Esophagus muscularis mucosa (tissue), 4 donors: ENCODE measurements around the gene SPIRE2. TPM values are rescaled to one million over a fixed set of nuclear protein-coding genes. Genes with fewer than 3 reads are reported as not detected.

Source experiments
- DNase-seq: peaks from one replicate; pipeline ENCODE4 v3.0.0-alpha.2; 2017; ENCODE audit errors: extremely low spot score
- H3K27ac ChIP-seq, 4 donors: fragments of 200-600 bp; sonication (generic); replicated peaks in 1 of 4; 1 replicate in 3 of 4; 2 replicates in 1 of 4; pipeline ENCODE4 v1.5.1; 2016 to 2019; ENCODE audit warnings: mild to moderate bottlenecking in 1 of 4
- H3K27me3 ChIP-seq, 4 donors: fragments of 200-600 bp; sonication (generic); one replicate each; pipeline versions ENCODE4 v1.5.1 to v1.6.0; 2016 to 2019
- H3K36me3 ChIP-seq, 4 donors: fragments of 200-600 bp; sonication (generic); one replicate each; pipeline ENCODE4 v1.5.1; 2016 to 2019
- H3K4me1 ChIP-seq, 4 donors: fragments of 200-600 bp; sonication (generic); one replicate each; pipeline ENCODE4 v1.5.1; 2016 to 2019
- H3K4me3 ChIP-seq, 4 donors: fragments of 200-600 bp; sonication (generic); 1 replicate in 2 of 4; 2 replicates in 2 of 4; pipeline ENCODE4 v1.5.1; 2016 to 2019; ENCODE audit warnings: mild to moderate bottlenecking in 4 of 4, moderate library complexity in 1 of 4
- H3K9me3 ChIP-seq, 4 donors: fragments of 200-600 bp; sonication (generic); 1 replicate in 3 of 4; 2 replicates in 1 of 4; pipeline ENCODE4 v1.5.1; 2016 to 2019
- CTCF ChIP-seq, 3 experiments: fragments of 200-600 bp in 2 of 3; fragments of 450-650 bp in 1 of 3; sonication (generic) in 2 of 3; IDR thresholded peaks; one replicate each; pipeline ENCODE4 v1.5.1; 2017 to 2019; ENCODE audit warnings: antibody characterized with exemption in 3 of 3, mild to moderate bottlenecking in 2 of 3, moderate library complexity in 1 of 3
- EP300 ChIP-seq: sonication (generic); formaldehyde crosslinking; IDR thresholded peaks from one replicate; pipeline ENCODE4 v1.6.1; 2017; ENCODE audit warnings: antibody characterized with exemption
- POLR2A ChIP-seq: fragments of 450-650 bp; IDR thresholded peaks from one replicate; pipeline ENCODE4 v1.6.1; 2017; ENCODE audit warnings: antibody characterized with exemption, moderate library complexity, mild to moderate bottlenecking, low read depth
- POLR2AphosphoS5 ChIP-seq, 2 donors: sonication (generic); formaldehyde crosslinking; IDR thresholded peaks; one replicate each; pipeline ENCODE4 v1.6.1; 2017; ENCODE audit warnings: antibody characterized with exemption in 2 of 2
- WGBS: methylation state at CpG from one replicate; pipeline ENCODE4 v1.1.5; 2018; 5-methylcytosine and 5-hydroxymethylcytosine counted together
- intact Hi-C: fragments of 100-400 bp; cut with DNase I; formaldehyde crosslinking; loops from one replicate; pipeline ENCODE4 v1.15.1; 2023
- total RNA-seq, 4 donors: library from RNA; depleted of rRNA; stranded (reverse); fragments of >200 nt; gene quantifications; one replicate each; pipeline versions ENCODE4 v1.1.0 to v1.2.1, GENCODE V29; 2016

The SPIRE2 gene
- total RNA-seq, 4 donors from 2014 or later: 1.8 to 7.2 (median 4.2) TPM

DNA sequence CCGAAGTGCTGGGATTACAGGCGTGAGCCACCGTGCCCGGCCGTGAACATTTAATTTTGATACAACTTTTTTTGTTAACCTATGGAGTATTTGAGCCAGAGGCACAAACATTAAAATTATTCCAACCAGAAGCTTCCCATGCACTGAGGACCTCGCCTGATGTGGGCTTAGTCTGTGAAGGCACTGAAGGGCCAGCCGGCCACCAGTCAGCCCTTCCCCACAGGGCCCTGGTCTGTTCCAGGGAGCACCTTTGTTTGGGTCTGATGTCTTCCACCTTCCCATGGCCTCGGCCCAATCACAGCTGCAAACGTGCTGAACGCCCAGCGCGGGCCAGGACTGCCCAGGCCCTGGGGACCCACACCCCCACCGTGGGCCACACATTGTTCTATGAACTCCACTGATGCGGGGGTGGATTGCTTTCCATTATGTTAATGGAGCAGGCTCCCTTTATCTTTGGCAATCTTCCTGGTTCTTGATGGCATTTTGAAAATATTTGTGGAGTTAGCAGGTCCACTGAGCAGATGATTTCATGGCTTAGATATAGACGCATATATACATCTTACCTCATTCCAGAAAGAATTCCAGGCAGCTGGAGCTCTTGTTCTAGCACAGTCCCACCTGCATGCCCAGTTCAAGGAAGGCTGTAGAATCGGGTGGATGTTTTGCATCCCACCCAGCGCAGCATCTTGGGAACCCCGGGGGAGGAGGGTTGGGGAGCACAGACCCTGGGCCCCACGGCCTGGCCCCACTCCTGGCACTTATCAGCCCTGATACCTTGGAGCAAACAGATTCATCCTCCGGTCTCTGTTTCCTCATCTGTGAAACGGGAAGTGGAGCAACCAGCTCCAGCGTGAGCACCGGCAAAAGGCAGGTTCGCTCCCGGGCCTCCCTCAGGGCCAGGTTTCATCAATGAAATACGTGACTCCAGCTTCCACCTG lies 14.5 kb downstream of the SPIRE2 start:
- WGBS: 76% methylated on average over 22 of the region's 26 CpGs
- Histone ChIP-seq H3K4me3 (no peak overlapping the region), H3K4me1 (peaks cover 0 to under 1% (median 0%) of the 10 kb centered on the region in 4 donors), H3K27ac (no peak overlapping the region), H3K27me3 (no peaks in the 10 kb centered on the region), H3K36me3 (no peaks in the 10 kb centered on the region), H3K9me3 (no peaks in the 10 kb centered on the region)
- intact Hi-C loops: no loop called here
- TF ChIP-seq EP300: no peak
- TF ChIP-seq POLR2A: no peak
- TF ChIP-seq POLR2AphosphoS5 (IDR thresholded peaks at IDR 0.05): no peak
- no peak for TF ChIP-seq CTCF (IDR thresholded peaks at IDR 0.05)
- DNase-seq: no peak

DNA sequence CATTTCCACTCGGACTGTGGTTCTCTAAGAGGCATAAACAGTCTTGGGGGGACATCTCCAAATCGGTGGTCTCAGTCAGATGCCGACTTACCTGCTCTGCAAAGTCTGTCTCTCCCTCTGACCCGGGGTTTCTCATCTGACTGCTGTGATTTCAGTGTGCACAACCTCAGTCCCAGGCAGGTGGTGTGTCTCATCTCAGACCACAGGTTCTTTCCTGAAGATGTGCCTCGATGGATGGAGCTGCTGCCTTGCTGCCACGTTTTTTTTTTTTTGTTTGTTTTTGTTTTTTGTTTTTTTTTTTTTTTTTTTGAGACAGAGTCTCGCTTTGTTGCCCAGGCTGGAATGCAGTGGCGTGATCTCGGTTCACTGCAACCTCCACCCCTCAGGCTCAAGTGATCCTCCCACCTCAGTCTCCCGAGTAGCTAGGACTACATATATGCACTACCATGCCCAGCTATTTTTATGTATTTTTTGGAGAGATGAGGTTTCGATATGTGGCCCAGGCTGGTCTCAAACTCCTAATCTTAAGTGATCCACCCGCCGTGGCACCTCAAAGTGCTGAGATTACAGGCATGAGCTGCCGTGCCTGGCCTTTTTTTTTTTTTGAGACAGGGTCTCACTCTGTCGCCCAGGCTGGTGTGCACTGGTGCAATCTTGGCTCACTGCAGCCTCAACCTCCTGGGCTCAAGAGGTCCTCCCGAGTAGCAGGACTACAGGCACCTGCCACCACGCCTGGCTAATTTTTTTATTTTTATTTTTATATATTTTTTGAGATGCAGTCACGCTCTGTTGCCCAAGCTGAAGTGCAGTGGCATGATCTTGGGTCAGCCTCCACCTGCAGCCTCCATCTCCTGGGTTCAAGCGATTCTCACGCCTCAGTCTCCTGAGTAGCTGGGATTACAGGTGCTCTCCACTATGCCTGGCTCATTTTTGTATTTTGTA lies 15.4 kb downstream of the SPIRE2 start:
- 85% methylated on average over 16 of the region's 20 CpGs for WGBS
- intact Hi-C loops: no loop called here
- no peak overlapping the region for H3K4me3 ChIP-seq
- TF ChIP-seq CTCF (IDR thresholded peaks at IDR 0.05) (no peak), POLR2A (no peak), EP300 (no peak), POLR2AphosphoS5 (IDR thresholded peaks at IDR 0.05) (no peak)
- no peaks in the 10 kb centered on the region for H3K27me3 ChIP-seq
- no peak for DNase-seq
- H3K9me3 ChIP-seq: no peaks in the 10 kb centered on the region
- peaks cover 0 to 5% (median 0%) of the 10 kb centered on the region in 4 donors for H3K4me1 ChIP-seq
- H3K36me3 ChIP-seq: no peaks in the 10 kb centered on the region
- H3K27ac ChIP-seq: no peak overlapping the region

DNA sequence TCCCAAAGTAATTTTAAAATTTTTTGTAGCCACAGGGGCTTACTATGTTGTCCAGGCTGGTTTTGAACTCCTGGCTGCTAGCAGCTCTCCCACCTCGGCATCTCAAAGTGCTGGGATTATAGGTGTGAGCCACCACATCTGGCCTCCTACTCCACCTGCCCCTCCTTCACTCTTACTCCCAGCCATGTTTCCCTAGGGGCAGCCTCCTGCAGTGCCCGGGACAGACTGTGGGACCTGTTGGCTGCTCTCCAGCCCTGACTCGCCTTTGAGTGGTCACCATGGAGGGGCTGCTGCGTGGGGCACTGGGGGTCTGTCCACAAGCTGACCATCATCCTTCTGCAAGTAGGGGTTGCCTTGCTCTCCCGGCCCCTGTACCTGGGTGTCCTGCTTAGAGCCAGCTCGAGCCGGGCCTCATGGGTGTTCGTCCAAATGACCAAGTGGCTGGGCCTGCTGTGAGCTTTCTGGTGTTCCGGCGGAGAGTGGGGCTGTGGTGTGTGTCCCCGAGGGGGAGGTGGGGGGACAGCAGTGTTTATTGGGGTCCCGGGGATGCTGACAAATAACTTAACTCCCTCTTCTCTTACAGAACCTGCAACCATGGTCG lies 16.6 kb downstream of the SPIRE2 start:
- Histone ChIP-seq H3K4me3 (no peak overlapping the region), H3K27me3 (no peaks in the 10 kb centered on the region), H3K36me3 (no peaks in the 10 kb centered on the region), H3K27ac (no peak overlapping the region), H3K4me1 (peaks cover 0 to 5% (median 0%) of the 10 kb centered on the region in 4 donors), H3K9me3 (no peaks in the 10 kb centered on the region)
- no peak for DNase-seq
- TF ChIP-seq POLR2AphosphoS5 (IDR thresholded peaks at IDR 0.05) (no peak), CTCF (IDR thresholded peaks at IDR 0.05) (no peak), EP300 (no peak), POLR2A (no peak)
- intact Hi-C loops: no loop called here
- 91% methylated on average over 5 of the region's 13 CpGs for WGBS

DNA sequence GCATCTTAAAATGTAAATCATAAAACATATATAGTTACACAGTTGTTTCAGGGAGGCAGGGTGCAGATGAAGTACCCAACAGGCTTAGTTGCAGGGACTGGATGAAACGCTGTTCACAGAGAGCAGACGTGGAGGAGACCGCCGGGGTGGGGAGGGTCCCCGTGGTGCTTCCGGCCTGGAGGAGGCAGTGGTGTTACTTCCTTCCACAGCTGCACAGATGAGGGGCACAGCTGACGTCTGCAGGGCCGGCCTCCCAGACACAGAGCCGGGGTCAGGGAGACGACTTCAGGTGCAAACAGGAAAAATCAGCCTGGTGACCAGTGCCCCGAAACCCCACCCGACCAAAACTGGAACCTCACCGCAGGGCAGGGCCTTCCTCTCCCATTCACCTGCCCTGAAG lies 17.1 kb downstream of the SPIRE2 start:
- 56% methylated on average over 13 of the region's 13 CpGs for WGBS
- H3K36me3 ChIP-seq: no peaks in the 10 kb centered on the region
- H3K27me3 ChIP-seq: no peaks in the 10 kb centered on the region
- peaks cover 0 to 5% (median 0%) of the 10 kb centered on the region in 4 donors for H3K4me1 ChIP-seq
- no peak overlapping the region for H3K27ac ChIP-seq
- no peak for TF ChIP-seq POLR2AphosphoS5 (IDR thresholded peaks at IDR 0.05)
- no peak for TF ChIP-seq EP300
- no peak for TF ChIP-seq POLR2A
- TF ChIP-seq CTCF (IDR thresholded peaks at IDR 0.05): no peak
- no peak for DNase-seq
- no peak overlapping the region for H3K4me3 ChIP-seq
- intact Hi-C loops: no loop called here
- H3K9me3 ChIP-seq: no peaks in the 10 kb centered on the region
